Uterus (tissue), 2 donors: Measurements from ENCODE around the gene PRKN.

ENCODE experiments used
- POLR2A ChIP-seq, 2 donors: fragments of 450-650 bp; IDR thresholded peaks; one replicate each; pipeline ENCODE4 v1.6.1; 2016; ENCODE audit warnings: antibody characterized with exemption in 2 of 2, mild to moderate bottlenecking in 1 of 2, moderate library complexity in 1 of 2
- TF ChIP-seq, protein P1 (sequence below), 4 experiments: fragments of 200-600 bp in 2 of 4; fragments of 450-650 bp in 2 of 4; sonication (generic) in 2 of 4; IDR thresholded peaks; one replicate each; pipeline ENCODE4 v1.5.1; 2016 to 2019; ENCODE audit warnings: antibody characterized with exemption in 4 of 4, mild to moderate bottlenecking in 2 of 4, moderate library complexity in 1 of 4

DNA sequence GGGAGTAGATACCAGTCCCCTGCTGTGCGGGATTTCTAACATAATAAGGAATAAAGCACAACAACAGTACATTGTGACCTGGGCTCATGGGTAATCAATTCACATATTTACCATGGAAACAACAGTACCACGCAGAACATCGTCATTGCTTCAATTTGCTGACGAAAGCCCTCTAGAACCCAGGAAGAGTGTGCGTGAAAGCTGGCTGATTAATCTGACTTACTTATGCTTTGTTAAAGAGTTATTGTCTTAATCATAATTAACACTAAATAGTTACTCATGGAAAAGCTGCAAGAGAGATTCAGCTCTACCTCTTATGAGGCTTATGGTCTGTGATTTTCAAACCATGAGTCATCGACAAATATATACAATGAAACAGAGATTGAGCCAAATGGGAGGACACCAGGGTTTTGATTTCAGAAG is 809.4 kb downstream of the PRKN start:
- TF ChIP-seq, protein P1, sequence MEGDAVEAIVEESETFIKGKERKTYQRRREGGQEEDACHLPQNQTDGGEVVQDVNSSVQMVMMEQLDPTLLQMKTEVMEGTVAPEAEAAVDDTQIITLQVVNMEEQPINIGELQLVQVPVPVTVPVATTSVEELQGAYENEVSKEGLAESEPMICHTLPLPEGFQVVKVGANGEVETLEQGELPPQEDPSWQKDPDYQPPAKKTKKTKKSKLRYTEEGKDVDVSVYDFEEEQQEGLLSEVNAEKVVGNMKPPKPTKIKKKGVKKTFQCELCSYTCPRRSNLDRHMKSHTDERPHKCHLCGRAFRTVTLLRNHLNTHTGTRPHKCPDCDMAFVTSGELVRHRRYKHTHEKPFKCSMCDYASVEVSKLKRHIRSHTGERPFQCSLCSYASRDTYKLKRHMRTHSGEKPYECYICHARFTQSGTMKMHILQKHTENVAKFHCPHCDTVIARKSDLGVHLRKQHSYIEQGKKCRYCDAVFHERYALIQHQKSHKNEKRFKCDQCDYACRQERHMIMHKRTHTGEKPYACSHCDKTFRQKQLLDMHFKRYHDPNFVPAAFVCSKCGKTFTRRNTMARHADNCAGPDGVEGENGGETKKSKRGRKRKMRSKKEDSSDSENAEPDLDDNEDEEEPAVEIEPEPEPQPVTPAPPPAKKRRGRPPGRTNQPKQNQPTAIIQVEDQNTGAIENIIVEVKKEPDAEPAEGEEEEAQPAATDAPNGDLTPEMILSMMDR (IDR thresholded peaks at IDR 0.05): no peak
- no peak for TF ChIP-seq POLR2A (IDR thresholded peaks at IDR 0.05)
